HG03103 (cell line): ENCODE results near the gene CDH24.

Experiments
- ATAC-seq: cut with Tn5 transposase; IDR thresholded peaks from one replicate; pipeline ENCODE4 v1.9.1; 2021; ENCODE audit warnings: low read depth; ENCODE audit not compliant: unreplicated experiment

The CDH24 gene

DNA sequence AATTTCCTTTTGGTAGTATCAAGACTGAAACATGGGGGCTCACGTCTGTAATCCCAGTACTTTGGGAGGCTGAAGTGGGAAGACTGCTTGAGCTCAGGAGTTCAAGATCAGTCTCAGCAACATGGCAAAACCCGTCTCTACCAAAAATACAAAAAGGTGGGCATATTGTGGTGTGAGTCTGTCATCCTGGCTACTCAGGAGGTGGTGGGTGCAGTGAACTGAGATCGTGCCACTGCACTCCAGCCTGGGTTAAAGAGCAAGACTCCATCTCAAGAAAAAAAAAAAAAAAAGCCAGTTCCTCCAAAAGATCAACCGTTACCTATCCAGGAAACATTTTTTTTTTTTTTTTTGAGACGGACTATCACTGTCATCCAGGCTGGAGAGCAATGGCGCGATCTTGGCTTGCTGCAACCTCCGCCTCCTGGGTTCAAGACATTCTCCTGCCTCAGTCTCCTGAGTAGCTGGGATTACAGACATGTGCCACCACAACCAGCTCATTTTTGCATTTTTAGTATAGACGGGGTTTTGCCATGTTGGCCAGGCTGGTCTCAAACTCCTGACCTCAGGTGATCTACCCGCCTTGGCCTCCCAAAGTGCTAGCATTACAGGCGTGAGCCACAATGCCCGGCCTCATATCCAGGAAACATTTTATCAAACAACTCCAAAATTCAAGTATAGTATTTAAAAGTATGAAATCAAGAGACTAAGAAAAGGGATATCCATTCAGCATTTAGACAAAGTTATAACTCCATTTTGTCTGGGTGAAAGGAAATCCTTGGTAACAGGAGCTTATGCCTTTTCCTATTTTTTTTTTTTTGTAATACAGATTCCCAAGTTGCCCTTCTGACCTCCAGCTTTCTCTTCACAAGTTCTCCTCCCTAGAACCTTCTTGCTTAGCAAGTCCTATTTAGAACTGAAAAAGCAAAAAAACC is 34.2 kb upstream of the CDH24 start:
- no peak for ATAC-seq

DNA sequence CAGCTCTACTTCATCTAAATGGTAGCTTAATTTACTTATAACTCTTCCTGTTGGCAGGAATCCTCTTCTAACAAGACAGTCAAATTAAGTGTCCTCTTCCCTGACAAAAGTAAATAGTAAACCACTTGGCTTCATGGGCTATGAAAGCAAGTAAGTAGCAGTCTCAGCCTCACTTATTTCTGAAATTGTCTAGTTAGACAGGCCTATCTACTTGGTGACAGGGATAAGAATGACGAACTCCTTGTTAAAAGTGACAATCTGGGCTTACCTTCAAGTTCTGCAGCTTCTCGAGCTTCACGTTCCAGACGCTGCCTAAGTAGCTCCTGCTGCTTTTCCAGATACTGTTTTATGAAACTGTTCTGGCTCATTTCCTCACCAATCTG is 32.9 kb upstream of the CDH24 start:
- no peak for ATAC-seq

DNA sequence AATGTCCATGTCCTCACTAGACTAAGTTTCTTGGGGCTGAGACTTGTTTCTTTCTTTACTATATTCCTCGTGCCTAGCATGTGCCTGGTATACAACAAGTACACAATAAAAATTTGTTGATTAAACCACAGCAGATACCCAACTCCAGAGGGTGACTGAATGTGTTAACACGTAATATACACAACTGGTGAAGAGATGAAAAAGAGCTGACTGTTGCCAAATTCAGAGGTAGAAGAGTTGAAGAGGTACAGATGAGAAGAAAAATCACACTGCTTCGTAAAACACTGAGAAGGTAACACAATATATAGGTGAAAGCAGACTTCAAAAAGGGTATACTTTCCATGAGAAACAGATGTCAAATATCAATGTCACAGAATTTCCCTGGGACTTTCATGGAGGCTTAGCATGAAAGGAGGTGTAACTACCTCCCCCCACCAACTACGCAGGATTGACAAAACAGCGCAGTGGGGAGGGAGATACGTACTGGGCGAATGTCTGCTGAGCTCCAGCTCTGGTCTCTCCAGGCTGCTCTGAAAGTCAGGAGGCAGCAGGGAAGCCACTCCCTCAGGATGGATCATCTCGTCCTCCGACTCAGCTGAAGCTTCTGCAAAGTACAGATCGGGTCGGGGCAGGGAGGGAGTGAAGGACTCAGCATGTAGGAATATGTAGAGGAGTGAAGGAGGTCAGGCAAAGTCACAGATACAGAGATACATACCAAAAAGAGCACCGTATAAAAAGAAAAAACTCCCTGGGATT is 32.4 kb upstream of the CDH24 start:
- no peak for ATAC-seq

DNA sequence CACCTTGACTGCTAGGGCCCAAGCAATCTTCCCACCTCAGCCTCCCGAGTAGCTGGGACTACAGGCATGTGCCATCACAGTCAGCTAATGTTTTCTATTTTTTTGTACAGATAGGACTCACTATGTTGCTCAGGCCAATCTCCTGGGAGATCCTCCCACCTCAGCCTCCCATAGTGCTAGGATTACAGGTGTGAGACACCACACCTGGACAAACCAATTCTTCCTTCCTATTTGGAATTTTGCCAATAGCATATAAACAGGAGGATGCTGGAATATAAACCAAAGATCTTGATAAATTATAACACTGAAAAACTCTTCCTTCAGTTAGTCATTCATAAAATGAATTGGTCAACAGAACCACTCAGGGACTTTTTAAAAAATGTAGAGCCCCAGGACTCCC is 29.2 kb upstream of the CDH24 start:
- ATAC-seq: no peak

GRCh38 chr14:23085458-23085857 is 28.1 kb upstream of the CDH24 start:
- ATAC-seq: no peak

DNA sequence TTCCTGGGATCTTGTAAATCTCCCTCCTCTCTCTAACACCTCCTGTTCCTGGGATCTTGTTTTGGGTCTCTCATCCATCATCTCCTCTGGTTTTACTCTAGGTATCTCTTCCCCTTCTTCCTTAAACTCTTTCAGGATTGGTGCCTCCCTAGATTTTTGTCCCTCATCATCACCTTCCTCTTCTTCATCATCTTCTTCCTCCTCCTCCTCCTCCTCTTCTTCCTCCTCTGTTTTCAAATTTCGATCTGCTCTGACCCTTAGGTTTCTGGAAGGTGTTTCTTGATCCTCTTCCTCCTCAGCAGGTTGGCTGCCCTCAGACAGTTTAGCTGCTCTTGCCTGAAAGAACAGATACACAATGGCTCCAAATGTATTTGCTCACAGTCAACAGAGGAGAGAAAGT is 23.2 kb upstream of the CDH24 start:
- no peak for ATAC-seq

DNA sequence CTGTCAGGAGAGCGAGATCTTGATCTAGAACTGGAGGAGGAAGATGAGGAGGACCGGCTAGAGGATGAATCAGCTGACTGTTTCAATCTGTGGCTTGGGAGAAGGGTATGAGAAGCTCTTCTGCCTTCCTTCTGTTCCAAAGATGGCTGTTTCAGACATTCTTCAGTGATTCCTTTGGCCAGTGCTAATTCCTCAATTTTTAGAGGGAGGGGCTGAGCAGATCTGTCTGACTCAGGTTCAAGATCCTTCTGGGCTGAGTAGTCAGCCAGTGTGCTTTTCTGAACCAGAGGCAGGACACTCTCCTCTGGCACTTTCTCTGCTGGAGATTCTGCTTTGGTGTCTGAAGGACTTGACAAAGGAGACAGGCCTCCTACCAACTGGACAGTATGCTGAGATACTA is 22.4 kb upstream of the CDH24 start:
- ATAC-seq: no peak

DNA sequence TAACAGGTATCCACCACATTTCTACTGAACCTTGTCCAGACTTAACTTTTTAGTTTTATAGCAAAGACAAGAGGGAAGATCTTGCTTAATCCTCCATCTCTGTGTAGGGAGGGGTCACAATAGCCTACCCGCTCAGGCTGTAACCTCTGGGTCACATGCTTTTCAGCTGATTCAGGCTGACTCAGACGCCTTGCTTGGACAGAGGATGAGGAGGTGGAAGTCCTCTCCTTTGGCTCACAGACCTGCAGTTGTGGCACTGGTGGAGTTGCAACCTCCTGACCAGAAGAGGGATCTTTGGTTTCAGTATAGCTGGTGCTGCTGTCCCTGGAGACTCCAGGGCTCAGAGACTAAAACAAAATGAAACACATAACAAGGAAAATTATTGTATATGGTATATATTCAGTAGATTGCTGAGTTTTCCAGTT is 21.4 kb upstream of the CDH24 start:
- no peak for ATAC-seq

DNA sequence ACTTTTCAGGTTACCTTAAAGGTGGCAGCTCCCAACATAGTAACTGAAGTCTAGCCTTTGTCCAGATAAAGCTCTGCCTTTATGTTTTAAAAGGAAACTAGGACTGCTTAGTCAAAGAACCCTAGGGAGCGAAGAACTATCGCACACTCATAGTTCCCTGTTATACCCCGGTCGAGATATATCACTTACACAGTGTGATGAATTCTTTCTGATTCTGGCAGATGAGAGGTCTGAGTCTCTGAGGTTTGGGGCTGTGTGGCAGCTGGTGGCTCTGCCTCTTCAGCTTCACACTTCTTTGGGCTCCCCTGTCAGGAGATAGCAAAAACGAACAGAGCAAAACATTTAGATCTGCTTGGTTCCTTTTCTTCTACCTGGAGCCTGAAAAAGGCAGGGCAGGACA is 20.6 kb upstream of the CDH24 start:
- ATAC-seq: no peak

- no peak for ATAC-seq
These were observed 19.6 kb upstream of the CDH24 start for GRCh38 chr14:23076785-23077408.

DNA sequence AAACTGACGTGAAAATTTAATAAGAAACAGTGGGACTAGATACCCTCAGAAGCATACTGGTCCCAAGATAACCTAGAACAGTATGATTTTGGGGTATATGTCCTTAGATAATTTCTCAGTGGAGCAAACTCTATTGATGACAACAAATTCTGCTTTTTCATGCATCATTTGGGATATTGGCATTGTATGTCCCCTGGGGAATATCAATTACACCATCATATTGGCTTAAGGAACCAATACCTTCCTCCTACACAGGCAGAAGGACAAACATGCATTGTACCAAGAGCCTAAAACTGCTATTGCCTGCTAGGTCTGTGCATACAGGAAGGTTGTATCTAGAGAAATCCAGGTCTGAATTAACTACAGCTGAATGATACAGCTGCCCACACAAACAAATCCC is 17.6 kb upstream of the CDH24 start:
- no peak for ATAC-seq

GRCh38 chr14:23071921-23072539 is 14.7 kb upstream of the CDH24 start:
- ATAC-seq: no peak

GRCh38 chr14:23071244-23071920 is 14.1 kb upstream of the CDH24 start:
- ATAC-seq: peak; percentile 89

DNA sequence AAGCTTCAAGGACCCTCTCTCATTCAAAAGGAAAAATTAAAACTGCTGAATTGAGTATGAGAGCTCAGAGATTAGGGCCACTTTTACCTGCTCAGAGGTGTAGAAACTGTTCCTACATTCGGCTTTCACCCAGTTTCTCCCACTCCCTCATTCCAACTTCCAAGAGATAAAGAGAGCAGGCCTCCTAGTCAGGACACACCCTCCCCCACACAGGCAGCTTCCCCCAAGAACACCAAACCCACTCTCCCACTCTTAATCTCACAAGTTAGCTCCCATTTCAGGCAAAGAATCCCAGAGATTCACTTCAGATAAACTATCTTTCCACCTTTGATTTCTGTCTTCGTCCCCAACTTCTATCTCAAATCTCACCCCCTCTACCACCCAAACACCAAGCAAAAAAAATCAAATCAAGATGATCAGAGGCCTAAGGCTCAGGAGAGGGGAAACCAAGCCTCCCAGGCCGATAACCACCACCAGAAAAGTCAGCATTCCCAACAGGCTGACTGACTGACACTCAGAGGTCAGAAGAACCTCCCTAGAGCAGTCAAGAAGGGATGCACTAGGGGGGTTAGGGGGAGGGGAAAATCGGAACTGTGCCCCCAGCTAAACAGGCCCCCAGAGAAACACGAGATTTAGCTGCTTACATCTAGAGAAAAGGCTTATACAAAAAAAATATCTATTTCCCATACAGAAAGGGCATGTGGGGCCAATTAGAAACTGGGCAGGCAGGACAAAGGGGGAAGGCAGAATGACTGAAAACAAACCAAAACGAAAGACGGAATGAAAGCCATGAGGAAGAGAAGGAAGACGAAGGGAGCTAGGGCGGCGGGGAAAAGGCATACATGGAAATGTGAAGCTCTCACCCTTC is 13.2 kb upstream of the CDH24 start:
- no peak for ATAC-seq

GRCh38 chr14:23069413-23069806 is 12.1 kb upstream of the CDH24 start:
- no peak for ATAC-seq

DNA sequence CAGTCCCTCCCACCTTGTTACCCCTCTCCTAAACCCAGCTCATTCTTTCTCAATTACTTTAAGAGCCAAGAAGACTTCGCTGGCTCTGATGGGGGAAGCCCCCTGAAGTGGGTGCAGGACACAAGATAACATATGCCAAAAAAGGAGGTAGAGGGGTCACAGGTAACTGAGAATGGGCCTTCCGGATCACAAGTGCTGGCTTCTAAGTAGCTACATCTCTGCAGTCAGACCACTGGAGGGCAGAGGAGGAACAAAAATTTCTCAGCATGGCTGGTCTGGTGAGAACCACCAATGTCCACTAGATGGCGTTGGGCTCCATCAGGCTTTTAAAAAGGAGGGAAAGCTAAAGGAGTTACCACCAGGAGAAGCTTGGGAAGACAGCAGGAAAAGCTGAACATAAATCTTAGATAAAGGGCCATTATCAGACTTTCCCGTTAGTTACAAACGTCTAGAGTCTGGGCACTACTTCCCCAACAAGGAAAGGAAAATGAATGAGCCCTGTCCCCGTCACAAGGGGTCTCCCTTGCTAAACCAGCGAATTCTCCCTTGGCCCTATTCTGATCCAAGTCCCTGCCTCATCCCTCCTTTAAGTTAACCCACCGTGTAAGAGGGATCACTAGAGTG is 11.6 kb upstream of the CDH24 start:
- ATAC-seq: peak; percentile 65

DNA sequence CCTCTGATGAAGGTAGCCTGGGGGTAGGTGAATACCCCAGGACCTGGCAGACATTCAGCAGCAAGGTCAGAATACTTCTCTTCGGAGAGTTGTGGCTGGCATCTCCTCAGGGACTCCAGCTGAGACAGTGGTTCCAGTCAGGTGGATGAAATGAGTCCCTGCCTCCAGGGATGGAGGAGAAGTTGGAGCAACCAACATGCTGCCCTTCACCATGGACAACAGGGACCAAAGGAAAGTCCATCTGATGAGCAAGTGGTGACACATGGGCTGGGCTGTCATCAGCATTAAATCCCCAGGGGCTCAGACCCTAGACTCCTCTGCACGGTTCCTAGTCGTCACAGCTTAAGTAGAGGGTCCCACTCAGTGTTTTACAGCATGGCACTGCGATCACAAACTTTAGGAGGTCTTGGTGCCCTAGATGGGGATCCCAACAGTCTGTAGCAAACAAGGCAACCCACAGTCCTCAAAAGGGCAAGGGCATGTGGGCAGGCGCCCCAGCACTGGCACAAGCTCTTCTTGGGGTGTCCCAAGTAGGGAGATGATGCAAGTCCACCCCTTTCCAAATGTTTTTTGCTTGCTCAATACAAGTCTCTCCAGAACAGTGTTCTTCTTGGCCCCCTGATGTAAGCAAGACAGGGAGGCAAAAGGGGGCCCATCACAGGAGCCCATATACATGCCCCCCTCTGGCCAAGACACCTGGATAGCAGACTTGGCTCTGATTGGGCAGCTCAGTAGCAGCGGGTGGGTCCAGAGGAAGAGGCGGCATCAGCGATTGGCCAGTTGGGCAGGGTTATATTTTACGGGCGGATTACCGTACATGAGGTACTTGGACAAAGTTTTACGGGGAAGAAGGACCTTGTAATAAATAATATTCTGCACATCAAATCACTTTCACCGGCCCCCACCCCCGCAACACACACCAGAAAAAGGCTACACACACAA is 10.8 kb upstream of the CDH24 start:
- no peak for ATAC-seq
